Amniotic stem cell (primary cell): ENCODE results near the gene PARVB.

Source experiments
- DNase-seq: peaks from one replicate; lab custom pipeline; 2025; lab: John Stamatoyannopoulos, UW

PARVB gene

DNA sequence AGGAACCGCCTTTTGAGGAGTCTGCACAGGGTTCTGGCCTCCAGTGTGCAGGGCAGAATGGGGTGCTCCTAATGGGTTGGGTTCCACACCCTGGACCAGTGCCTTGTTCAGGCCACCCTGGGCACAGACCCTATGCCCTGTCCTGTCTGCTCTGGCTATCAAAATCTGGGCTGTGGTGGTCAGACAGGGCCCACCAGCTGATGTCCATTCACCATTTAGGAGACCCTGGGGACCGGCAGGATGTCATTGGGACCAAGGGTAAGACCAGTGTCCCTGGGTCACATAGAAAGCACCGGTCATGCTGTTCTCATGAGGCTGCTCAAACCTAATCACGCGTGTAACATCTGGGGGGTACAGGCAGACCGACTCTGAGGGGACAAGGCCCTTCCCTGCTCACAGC lies 194.0 kb downstream of the PARVB start:
- DNase-seq: no peak

DNA sequence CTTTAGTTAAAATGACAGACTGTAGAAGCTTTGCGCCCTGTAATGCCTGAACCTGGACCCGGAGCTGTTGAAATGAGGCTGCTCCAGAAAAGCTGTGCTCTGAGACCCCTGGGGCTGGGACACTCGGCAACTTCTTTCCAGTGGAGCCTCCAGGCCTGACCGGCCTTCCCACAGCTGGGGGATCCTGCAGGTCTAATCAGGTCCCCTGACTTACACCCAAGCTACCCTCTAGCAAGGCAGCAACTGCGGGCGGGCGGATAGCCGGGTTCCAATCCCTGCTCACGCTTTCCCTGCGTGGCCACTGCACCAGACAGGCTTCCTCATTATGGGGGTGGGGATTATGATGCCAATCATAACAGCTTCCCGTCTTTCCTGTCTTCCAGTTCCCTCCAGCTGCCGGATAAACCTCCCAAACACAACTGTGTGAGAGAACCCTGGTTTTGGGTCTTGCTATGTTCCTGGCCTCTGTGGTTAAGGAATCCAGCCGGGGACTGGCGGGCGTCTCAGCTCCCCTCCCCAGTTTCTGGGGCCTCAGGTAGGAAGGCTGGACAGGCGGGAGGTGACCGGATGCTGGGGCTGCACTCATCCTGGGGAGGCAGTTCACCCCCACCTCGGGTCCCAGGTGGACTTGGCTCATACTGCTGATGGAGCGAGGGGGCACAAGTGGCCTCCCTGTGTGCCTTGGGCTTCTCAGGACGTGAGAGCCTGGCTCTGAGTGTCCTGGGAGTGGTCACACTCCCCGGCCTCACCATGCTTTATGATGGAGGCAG lies 195.2 kb downstream of the PARVB start:
- DNase-seq: no peak

DNA sequence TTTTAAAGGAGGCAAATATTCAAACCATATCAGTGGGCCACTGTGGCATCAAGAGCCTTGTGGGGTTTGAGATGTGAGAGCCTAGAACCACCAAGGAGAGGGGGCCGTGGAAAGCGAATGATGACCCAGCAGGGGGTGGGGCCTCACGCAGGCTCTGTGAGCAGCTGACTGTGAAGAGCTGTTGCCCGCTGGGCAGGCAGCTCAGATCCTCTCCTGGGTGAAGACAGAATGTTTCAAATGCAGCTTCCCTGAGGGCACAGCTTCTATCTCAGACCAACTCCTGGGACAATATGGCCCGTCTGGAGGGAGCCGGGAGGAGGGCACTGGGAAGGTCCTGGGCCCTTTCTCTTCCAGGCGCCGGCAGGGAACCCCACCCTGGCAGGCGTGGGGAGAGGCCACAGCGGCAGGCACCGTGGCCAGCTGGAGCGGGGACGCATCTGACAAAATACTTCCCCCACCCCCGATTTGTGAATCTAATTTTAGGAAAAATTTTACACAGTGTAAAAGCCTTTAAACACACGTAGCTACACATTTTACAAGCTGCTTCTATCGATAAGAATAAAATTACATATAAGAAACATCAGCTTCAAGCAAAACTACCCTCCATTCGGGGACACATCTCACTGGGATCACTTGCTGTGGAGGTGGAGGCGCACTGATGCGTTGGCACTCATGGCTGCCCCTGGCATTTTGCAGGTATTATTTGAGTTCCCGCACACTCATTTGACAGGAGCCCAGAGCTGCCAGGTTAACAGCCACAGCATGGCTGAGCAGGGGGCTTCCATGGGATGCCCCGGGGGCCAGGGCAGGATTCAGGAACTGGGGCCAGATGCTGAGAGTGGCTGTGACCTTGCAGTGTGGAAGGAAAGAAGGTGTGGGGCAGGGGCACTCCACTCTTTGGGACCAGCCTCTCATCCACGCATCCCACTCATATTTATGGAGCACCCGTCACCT lies 196.9 kb downstream of the PARVB start:
- DNase-seq: no peak

DNA sequence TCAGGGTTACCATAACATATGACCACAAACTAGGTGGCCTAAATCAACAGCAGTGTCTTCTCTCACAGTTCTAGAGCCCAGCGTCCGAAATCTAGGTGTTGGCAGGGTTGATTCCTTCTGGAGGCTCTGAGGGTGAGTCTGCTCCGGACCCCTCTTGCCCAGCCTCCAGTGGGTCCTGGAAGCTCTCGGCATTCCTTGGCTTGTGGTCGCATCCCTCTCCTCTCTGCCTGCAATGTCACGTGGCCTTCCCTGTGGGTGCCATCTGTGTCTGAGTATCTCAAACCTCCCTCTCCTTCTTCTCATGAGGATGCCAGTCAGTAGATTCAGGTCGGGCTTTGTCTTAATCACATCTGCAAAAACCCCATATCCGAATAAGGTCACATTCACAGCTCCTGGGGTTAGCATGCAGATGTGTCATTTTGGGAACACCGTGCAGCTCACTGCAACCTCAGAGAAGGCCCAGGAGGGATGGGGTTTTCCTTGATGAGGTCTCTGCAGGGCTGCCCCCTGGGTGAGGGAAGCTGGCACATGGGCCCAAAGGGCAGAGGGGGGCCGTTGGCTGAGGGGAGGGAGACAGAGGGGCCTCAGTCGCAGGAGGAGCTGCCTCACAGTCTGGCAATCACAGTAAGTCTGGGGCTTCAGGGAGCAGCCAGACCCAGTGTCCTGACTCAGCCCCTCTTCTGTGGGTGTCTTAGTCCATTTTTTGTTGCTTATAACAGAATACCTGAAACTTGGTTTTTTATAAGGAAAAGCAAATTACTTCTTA lies 197.8 kb downstream of the PARVB start:
- DNase-seq: no peak
